ENCODE measurements around the gene SENP1.

- peak in 2 of 6 experiments; percentile 7 to 14 for TF ChIP-seq CTCF (IDR thresholded peaks at IDR 0.05)
- TF ChIP-seq POLR2A (IDR thresholded peaks at IDR 0.05), result no peak
These were observed 75.7 kb downstream of the SENP1 start for GRCh38 chr12:48030173-48030650.

Measured in Peyer's patch (tissue), 4 donors.